Testis (tissue), 3 donors: ENCODE measurements around the gene GOLGA6L10. TPM values are rescaled to one million over a fixed set of nuclear protein-coding genes. Genes with fewer than 3 reads are reported as not detected.

Experiments used
- DNase-seq: peaks from one replicate; pipeline ENCODE4 v3.0.0-alpha.2; 2019
- H3K27ac ChIP-seq, 2 donors: fragments of 200-600 bp; sonication (generic); one replicate each; pipeline ENCODE4 v1.5.1; 2019
- H3K27me3 ChIP-seq: fragments of 200-600 bp; sonication (generic); one replicate; pipeline ENCODE4 v1.5.1; 2019
- H3K36me3 ChIP-seq: fragments of 200-600 bp; sonication (generic); one replicate; pipeline ENCODE4 v1.5.1; 2017; ENCODE audit warnings: low read depth; ENCODE audit errors: missing control alignments
- H3K4me1 ChIP-seq: fragments of 200-600 bp; sonication (generic); one replicate; pipeline ENCODE4 v1.5.1; 2019
- H3K4me3 ChIP-seq, 2 donors: fragments of 200-600 bp; sonication (generic); one replicate each; pipeline ENCODE4 v1.5.1; 2017 to 2019
- H3K9me3 ChIP-seq: fragments of 200-600 bp; sonication (generic); one replicate; pipeline ENCODE4 v1.5.1; 2017
- POLR2A ChIP-seq: fragments of 450-650 bp; IDR thresholded peaks from one replicate; pipeline ENCODE4 v1.6.1; 2017; ENCODE audit warnings: antibody characterized with exemption, mild to moderate bottlenecking, moderate library complexity
- WGBS, 2 donors: methylation state at CpG; one replicate each; pipeline ENCODE4 v1.1.5; 2018; 5-methylcytosine and 5-hydroxymethylcytosine counted together
- intact Hi-C: fragments of 100-400 bp; cut with DNase I; formaldehyde crosslinking; loops from one replicate; pipeline ENCODE4 v1.15.1; 2023; ENCODE audit warnings: low total_unique reads
- polyA plus RNA-seq: library from polyadenylated mRNA; stranded (reverse); fragments of 350-450 nt; fragmentation: Illumina TruSeq; extraction: RNeasy Lipid Tissue Mini Kit (QIAGEN cat#74804); gene quantifications from one replicate; pipeline ENCODE4 v1.2.3, GENCODE V29; 2014; ENCODE audit warnings: low read depth, low replicate concordance; ENCODE audit not compliant: insufficient read depth
- total RNA-seq, 2 donors: library from RNA; depleted of rRNA; stranded (reverse); fragments of >200 nt; gene quantifications; one replicate each; pipeline ENCODE4 v1.2.3, GENCODE V29; 2016
- TF ChIP-seq, protein P1 (sequence below), 3 experiments: fragments of 450-650 bp in 2 of 3; fragments of 200-600 bp in 1 of 3; sonication (generic) in 1 of 3; IDR thresholded peaks; one replicate each; pipeline ENCODE4 v1.5.1; 2016 to 2019; ENCODE audit warnings: antibody characterized with exemption in 3 of 3, mild to moderate bottlenecking in 2 of 3, moderate library complexity in 1 of 3

The GOLGA6L10 gene
- total and polyA plus RNA-seq, 3 donors from 2014 or later = 7.2 to 23.3 (median 12.8) TPM

DNA sequence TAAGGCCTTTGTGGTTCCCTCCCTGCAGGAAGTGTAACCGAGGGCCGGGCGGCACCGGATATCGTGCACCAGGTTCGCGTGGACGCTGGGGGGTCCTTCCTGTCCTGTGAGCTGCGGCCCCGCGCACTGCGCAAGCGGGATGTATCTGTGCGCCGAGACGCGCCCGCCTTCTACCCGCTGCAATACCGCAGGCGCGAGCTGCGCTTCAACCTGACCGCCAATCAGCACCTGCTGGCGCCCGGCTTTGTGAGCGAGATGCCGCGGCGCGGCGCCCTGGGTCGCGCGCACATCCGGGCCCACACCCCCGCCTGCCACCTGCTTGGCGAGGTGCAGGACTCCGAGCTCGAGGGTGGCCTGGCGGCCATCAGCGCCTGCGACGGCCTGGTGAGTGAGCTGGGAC, 50.8 kb downstream of the GOLGA6L10 start:
- Histone ChIP-seq H3K9me3 (no peaks in the 10 kb centered on the region), H3K36me3 (no peaks in the 10 kb centered on the region), H3K4me3 (peak overlapping the region; percentile 20 to 40), H3K4me1 (no peaks in the 10 kb centered on the region), H3K27ac (no peak overlapping the region), H3K27me3 (no peaks in the 10 kb centered on the region)
- WGBS, 2 donors = 12 to 30% methylated on average over 10 to 44 of the region's 44 CpGs
- peak; percentile 53 for DNase-seq
- TF ChIP-seq, protein P1, sequence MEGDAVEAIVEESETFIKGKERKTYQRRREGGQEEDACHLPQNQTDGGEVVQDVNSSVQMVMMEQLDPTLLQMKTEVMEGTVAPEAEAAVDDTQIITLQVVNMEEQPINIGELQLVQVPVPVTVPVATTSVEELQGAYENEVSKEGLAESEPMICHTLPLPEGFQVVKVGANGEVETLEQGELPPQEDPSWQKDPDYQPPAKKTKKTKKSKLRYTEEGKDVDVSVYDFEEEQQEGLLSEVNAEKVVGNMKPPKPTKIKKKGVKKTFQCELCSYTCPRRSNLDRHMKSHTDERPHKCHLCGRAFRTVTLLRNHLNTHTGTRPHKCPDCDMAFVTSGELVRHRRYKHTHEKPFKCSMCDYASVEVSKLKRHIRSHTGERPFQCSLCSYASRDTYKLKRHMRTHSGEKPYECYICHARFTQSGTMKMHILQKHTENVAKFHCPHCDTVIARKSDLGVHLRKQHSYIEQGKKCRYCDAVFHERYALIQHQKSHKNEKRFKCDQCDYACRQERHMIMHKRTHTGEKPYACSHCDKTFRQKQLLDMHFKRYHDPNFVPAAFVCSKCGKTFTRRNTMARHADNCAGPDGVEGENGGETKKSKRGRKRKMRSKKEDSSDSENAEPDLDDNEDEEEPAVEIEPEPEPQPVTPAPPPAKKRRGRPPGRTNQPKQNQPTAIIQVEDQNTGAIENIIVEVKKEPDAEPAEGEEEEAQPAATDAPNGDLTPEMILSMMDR (IDR thresholded peaks at IDR 0.05) = no peak
- no peak for TF ChIP-seq POLR2A
- intact Hi-C loops = no loop called here

DNA sequence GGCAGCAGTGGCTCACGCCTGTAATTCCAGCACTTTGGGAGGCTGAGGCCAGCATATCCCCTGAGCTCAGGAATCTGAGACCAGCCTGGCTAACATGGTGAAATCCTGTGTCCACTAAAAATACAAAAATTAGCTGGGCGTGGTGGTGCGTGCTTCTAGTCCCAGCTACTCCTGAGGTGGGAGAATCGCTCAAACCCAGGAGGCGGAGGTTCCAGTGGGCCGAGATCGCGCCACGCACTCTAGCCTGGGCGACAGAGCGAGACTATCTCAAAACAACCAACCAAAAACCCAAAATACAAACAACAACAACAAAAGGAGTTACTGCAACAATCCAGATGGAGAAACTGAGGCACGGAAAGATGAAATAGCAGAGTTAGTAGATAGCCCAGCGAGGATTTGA, 51.2 kb downstream of the GOLGA6L10 start:
- no peak for DNase-seq
- Histone ChIP-seq H3K9me3 (no peaks in the 10 kb centered on the region), H3K4me3 (peak overlapping the region; percentile 20 to 40), H3K27me3 (no peaks in the 10 kb centered on the region), H3K36me3 (no peaks in the 10 kb centered on the region), H3K4me1 (no peaks in the 10 kb centered on the region), H3K27ac (no peak overlapping the region)
- 66 to 81% methylated on average over 6 to 13 of the region's 13 CpGs for WGBS, 2 donors
- intact Hi-C loops = no loop called here
- no peak for TF ChIP-seq POLR2A
- TF ChIP-seq, protein P1 (IDR thresholded peaks at IDR 0.05) = no peak

DNA sequence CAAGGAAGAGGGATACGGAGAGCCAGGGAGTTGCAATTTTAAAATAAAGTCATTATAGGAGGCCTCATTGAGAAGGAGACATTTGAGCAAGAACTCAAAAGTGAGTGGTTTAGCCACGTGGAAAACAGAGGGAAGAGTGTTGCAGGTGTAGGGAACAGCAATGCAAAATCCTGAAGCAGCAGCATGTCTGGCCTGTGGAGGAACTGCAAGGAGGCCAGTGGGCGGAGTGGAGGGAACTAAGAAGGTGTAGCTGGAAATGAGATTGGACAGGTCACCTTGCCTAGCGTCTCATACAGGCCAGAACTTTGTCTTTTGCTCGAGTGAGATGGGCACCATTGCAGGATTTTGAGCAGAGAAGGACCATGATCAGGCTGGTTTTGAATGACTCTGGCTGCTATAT, 51.7 kb downstream of the GOLGA6L10 start:
- Histone ChIP-seq H3K27me3 (no peaks in the 10 kb centered on the region), H3K36me3 (no peaks in the 10 kb centered on the region), H3K9me3 (no peaks in the 10 kb centered on the region), H3K27ac (no peak overlapping the region), H3K4me1 (no peaks in the 10 kb centered on the region), H3K4me3 (peak overlapping the region in 1 of 2 donors; percentile 40)
- TF ChIP-seq, protein P1 (IDR thresholded peaks at IDR 0.05) = no peak
- TF ChIP-seq POLR2A = no peak
- no peak for DNase-seq
- intact Hi-C loops = no loop called here
- 61 to 83% methylated on average over 5 of the region's 5 CpGs for WGBS, 2 donors

DNA sequence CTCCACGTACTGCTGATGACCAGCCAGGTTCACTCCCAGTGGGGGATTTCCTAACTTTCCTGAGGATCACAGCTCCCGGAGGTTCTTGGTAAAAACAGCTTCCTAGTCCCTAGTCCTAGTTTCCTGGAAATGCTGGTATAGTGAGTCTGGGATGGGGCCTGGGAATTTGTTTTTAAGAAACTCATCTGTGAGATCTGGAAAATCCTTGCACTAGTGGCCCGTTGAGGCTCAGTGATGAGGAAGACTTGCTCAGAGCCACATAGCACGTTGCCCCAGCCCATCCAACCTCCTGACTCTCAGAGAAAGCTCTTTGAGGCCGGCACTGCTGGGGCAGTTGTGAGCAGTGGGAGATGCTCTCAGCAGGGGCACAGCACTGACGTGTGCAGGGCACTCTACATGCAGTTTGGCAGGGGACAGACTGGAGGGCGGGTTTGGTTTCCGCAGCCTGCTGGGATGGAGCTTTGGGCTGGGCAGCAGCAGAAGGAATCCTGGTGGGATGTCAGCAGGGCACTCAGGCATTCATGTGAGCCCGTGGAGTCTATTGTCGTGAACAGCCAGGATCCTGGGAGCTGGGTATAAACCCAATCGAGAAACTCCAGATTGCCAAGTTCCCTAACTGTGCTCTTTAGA, 55.1 kb downstream of the GOLGA6L10 start:
- Histone ChIP-seq H3K9me3 (no peaks in the 10 kb centered on the region), H3K27me3 (no peaks in the 10 kb centered on the region), H3K4me3 (no peak overlapping the region), H3K36me3 (no peaks in the 10 kb centered on the region), H3K27ac (no peak overlapping the region), H3K4me1 (no peaks in the 10 kb centered on the region)
- no peak for DNase-seq
- WGBS, 2 donors = 60 to 62% methylated on average over 5 to 11 of the region's 11 CpGs
- intact Hi-C loops = no loop called here
- TF ChIP-seq, protein P1 (IDR thresholded peaks at IDR 0.05) = no peak
- no peak for TF ChIP-seq POLR2A

DNA sequence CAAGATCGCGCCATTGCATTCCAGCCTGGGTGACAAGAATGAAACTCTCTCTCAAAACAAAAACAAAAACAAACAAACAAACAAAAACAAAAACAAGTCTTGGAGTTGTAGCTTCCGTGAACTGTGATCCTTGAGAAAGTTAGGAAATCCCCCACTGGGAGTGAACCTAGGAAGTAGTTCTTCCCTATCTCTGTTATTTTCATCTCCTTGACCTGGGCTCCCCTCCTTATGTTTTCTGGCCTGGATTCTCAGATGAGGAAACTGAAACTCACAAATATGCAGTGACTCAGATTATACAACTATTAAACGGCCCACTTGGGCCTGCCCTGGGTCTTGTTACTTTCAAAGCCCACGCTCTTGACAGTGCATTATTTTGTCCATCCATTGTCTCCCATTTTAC, 57.0 kb downstream of the GOLGA6L10 start:
- H3K4me3 ChIP-seq = no peak overlapping the region
- TF ChIP-seq POLR2A = no peak
- TF ChIP-seq, protein P1 (IDR thresholded peaks at IDR 0.05) = no peak
- 86 to 87% methylated on average over 5 of the region's 5 CpGs for WGBS, 2 donors
- no peak overlapping the region for H3K27ac ChIP-seq
- no peak for DNase-seq
- H3K36me3 ChIP-seq = no peaks in the 10 kb centered on the region
- H3K27me3 ChIP-seq = no peaks in the 10 kb centered on the region
- H3K9me3 ChIP-seq = no peaks in the 10 kb centered on the region
- intact Hi-C loops = no loop called here
- no peaks in the 10 kb centered on the region for H3K4me1 ChIP-seq
